Measurements from ENCODE around the gene TRIM69.

The TRIM69 gene

DNA sequence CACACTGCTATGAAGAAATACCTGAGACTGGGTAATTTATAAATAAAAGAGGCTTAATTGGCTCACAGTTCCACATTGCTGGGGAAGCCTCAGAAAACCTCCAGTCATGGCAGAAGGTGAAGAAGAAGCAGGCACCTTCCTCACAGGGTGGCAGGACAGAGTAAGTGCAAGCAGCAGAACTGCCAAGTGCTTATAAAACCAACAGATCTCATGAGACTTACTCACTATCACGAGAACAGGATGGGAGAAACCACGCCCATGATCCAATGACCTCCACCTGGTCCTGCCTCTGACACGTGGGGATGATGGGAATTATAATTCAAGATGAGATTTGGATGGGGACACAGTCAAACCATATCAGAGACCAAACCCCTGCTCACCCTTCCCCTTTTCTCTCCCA, 75.0 kb downstream of the TRIM69 start:
- DNase-seq: no peak

DNA sequence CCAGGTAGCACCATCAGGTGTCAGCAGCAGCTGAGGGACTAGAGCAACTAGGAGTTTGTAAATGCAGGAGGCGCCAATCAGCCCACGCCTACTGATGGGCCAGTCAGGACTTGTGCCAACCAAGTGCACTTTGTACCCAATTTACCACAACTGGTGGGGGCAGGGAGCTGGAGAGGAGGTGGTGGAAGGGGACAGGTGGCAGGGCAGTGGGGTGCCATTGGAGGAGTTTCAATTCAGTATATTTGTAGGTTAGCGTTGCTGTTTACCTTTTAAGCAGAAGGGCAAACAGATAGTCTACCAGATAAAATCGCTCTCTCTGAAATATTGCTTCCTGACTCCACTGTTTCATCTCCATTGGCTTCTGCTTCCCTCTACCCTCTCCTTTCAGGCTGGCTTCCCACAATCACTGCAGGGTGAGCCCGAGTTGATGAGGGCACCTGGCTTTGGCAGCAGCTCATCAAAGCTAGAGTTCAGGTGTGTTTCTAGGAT, 75.7 kb downstream of the TRIM69 start:
- no peak for DNase-seq

DNA sequence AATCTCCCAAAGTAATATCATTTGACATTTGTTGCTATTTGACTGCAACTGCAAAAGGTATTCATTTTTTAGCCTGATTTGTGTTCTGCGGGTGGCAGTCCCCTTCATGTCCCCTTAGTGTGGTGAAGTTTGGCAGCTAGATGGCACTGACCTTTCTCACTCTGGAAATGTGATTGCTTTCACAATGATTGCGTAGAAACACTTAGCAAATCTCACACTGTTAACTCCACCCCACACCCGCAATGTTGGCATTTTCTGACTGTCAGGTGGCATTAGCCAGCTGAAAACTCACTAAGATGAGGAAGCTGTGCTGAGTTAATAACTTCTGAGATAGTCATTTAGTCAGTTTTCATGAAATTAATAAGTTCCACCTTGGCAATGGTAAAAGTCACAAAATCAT, 76.9 kb downstream of the TRIM69 start:
- no peak for DNase-seq
